K562 (cell line): Measurements from ENCODE around the gene CEACAM18. TPM values are rescaled to one million over a fixed set of nuclear protein-coding genes. Genes with fewer than 3 reads are reported as not detected.
A peak's percentile ranks its signal among the peaks of the same experiment; 100 is the strongest.

Experiments
- ATF7 ChIP-seq: fragments of 450-650 bp; IDR thresholded peaks from 2 replicates; pipeline ENCODE4 v1.7.1; 2014; ENCODE audit warnings: mild to moderate bottlenecking, moderate library complexity
- CBFA2T2 ChIP-seq: fragments of 450-650 bp; conservative IDR thresholded peaks from 2 replicates; pipeline ENCODE4 v1.6.1; 2017; ENCODE audit warnings: mild to moderate bottlenecking
- CC2D1A ChIP-seq: fragments of 450-650 bp; IDR thresholded peaks from 2 replicates; pipeline ENCODE4 v1.6.1; 2017; ENCODE audit warnings: mild to moderate bottlenecking
- EP300 ChIP-seq: IDR thresholded peaks from 2 replicates; pipeline ENCODE4 v1.6.1; 2012; ENCODE audit warnings: low read length, improper control_type of control experiment
- HCFC1 ChIP-seq: IDR thresholded peaks from 2 replicates; pipeline ENCODE4 v1.6.1; 2012; ENCODE audit warnings: low read depth, low read length, improper control_type of control experiment
- L3MBTL2 ChIP-seq: fragments of 450-650 bp; IDR thresholded peaks from 2 replicates; pipeline ENCODE4 v1.6.1; 2016; ENCODE audit warnings: mild to moderate bottlenecking, moderate library complexity
- PCBP2 ChIP-seq: fragments of 200-400 bp; formaldehyde crosslinking; IDR thresholded peaks from 2 replicates; pipeline ENCODE4 v1.6.1; 2018; ENCODE audit warnings: low read length, low read depth, mild to moderate bottlenecking, moderate library complexity; ENCODE audit not compliant: poor library complexity, severe bottlenecking
- RBM39 ChIP-seq: fragments of 200-400 bp; formaldehyde crosslinking; optimal IDR thresholded peaks from 2 replicates; pipeline ENCODE3; 2018; ENCODE audit warnings: low read depth, low read length
- TEAD4 ChIP-seq, 2 experiments: sonication (generic) in 1 of 2; formaldehyde crosslinking in 1 of 2; IDR thresholded peaks; 2 replicates each; pipeline versions ENCODE4 v1.6.1 to v1.8.0; 2012 to 2022; ENCODE audit warnings: borderline replicate concordance in 1 of 2, inconsistent platforms in 1 of 2, low read length in 1 of 2, mild to moderate bottlenecking in 1 of 2, missing genetic modification reagents in 1 of 2
- XRCC5 ChIP-seq: fragments of 200-400 bp; formaldehyde crosslinking; IDR thresholded peaks from 2 replicates; pipeline ENCODE4 v1.6.1; 2017; ENCODE audit warnings: low read depth, mild to moderate bottlenecking, low read length
- ZNF197 ChIP-seq: fragments of 200-800 bp; sonication (Bioruptor generic); IDR thresholded peaks from 2 replicates; pipeline ENCODE4 v1.6.1; 2016; ENCODE audit warnings: low read depth, missing genetic modification characterization, missing compliant biosample characterization
- polyA plus RNA-seq, 8 experiments: library from polyadenylated mRNA; depleted of rRNA in 4 of 8; stranded (reverse) in 5 of 8; unstranded in 3 of 8; fragments of >200 nt; fragmentation: Nextera tagmentation in 2 of 8; fragmentation: Illumina TruSeq in 1 of 8; extraction: Ambion mirVana in 2 of 8; extraction: Trizol in 1 of 8; gene quantifications; 2 replicates each; pipeline versions ENCODE4 v1.2.1 to v1.2.3, GENCODE V29; 2011 to 2014; ENCODE audit warnings: inconsistent platforms in 1 of 8, missing spikeins in 1 of 8
- total RNA-seq, 7 experiments: library from RNA; depleted of rRNA in 6 of 7; stranded (reverse); fragments of >200 nt in 6 of 7; fragmentation: Illumina TruSeq in 2 of 7; extraction: Trizol in 2 of 7; gene quantifications; 2 replicates each; pipeline versions ENCODE4 v1.2.1 to v1.2.3, GENCODE V29; 2011 to 2021; ENCODE audit warnings: low replicate concordance in 1 of 7
- TF ChIP-seq, protein P1 (sequence below): IDR thresholded peaks from 3 replicates; pipeline ENCODE4 v1.6.1; 2011; ENCODE audit warnings: borderline replicate concordance, mild to moderate bottlenecking, moderate library complexity; ENCODE audit not compliant: insufficient read length; ENCODE audit errors: extremely low read depth
- TF ChIP-seq, protein P2 (sequence below): fragments of 450-650 bp; formaldehyde crosslinking; IDR thresholded peaks from 2 replicates; pipeline ENCODE4 v1.4.0; 2020; ENCODE audit warnings: mild to moderate bottlenecking, moderate library complexity
- TF ChIP-seq, protein P3 (sequence below): fragments of 450-650 bp; IDR thresholded peaks from 2 replicates; pipeline ENCODE4 v1.6.1; 2017; ENCODE audit warnings: antibody characterized with exemption, mild to moderate bottlenecking
- TF ChIP-seq, protein P4 (sequence below), 3 experiments: IDR thresholded peaks in 2 of 3; conservative IDR thresholded peaks in 1 of 3; 2 replicates each; pipeline ENCODE4 v1.5.1; 2011 to 2012; ENCODE audit warnings: low read length in 3 of 3, mild to moderate bottlenecking in 3 of 3, control low read depth in 2 of 3, improper control_type of control experiment in 1 of 3, inconsistent platforms in 1 of 3, low read depth in 1 of 3, mixed read lengths in 1 of 3, moderate library complexity in 1 of 3; ENCODE audit not compliant: insufficient read depth in 2 of 3

Gene CEACAM18
- total and polyA plus RNA-seq, 9 of the 15 experiments (the other 6 are each of a cell fraction or from before 2014, with no cell fraction given) = 0.08 to 0.24 (median 0.15) TPM; not detected in 3

DNA sequence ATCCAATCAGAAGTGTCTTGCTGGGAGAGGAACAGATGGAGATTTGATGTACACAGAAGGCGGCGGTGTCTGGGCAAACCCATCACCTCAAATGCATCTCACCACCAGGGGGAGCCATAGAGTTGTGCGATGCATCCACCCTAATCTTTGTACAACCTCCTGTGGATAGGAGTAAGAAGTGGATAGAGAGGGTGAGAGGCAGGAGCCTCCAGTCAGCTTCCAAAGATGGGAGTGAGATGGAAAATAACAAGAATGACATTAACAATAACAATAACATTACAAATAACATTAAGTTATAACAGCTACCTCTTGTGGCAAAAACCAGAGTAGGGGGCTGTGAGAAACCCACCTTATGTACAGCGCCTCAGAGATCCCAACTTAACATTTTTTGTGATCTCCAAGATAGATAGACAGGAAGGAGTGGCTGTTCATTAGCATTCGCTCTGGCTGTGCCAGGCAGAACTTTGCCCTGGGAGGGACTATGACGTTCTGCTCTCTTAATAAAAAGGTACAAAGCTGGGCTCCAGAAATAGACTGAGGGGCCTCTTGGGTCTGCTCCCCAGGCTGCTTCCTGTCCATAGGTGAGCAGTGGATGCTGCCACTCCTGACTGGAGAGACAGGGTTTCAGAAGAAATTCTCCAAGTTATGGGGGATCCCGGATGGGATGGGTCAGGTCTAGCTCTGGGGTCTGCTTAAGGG, 5.2 kb upstream of the CEACAM18 start (continued):
- TF ChIP-seq, protein P1, sequence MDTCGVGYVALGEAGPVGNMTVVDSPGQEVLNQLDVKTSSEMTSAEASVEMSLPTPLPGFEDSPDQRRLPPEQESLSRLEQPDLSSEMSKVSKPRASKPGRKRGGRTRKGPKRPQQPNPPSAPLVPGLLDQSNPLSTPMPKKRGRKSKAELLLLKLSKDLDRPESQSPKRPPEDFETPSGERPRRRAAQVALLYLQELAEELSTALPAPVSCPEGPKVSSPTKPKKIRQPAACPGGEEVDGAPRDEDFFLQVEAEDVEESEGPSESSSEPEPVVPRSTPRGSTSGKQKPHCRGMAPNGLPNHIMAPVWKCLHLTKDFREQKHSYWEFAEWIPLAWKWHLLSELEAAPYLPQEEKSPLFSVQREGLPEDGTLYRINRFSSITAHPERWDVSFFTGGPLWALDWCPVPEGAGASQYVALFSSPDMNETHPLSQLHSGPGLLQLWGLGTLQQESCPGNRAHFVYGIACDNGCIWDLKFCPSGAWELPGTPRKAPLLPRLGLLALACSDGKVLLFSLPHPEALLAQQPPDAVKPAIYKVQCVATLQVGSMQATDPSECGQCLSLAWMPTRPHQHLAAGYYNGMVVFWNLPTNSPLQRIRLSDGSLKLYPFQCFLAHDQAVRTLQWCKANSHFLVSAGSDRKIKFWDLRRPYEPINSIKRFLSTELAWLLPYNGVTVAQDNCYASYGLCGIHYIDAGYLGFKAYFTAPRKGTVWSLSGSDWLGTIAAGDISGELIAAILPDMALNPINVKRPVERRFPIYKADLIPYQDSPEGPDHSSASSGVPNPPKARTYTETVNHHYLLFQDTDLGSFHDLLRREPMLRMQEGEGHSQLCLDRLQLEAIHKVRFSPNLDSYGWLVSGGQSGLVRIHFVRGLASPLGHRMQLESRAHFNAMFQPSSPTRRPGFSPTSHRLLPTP = no peak
- TF ChIP-seq L3MBTL2 = 0 out of 2 replicates have a peak, but pooled peaks have one; percentile 44
- TF ChIP-seq, protein P2, sequence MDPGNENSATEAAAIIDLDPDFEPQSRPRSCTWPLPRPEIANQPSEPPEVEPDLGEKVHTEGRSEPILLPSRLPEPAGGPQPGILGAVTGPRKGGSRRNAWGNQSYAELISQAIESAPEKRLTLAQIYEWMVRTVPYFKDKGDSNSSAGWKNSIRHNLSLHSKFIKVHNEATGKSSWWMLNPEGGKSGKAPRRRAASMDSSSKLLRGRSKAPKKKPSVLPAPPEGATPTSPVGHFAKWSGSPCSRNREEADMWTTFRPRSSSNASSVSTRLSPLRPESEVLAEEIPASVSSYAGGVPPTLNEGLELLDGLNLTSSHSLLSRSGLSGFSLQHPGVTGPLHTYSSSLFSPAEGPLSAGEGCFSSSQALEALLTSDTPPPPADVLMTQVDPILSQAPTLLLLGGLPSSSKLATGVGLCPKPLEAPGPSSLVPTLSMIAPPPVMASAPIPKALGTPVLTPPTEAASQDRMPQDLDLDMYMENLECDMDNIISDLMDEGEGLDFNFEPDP = no peak
- 0 out of 2 replicates have a peak, but pooled peaks have one; percentile 7 for TF ChIP-seq CBFA2T2
- TF ChIP-seq, protein P3, sequence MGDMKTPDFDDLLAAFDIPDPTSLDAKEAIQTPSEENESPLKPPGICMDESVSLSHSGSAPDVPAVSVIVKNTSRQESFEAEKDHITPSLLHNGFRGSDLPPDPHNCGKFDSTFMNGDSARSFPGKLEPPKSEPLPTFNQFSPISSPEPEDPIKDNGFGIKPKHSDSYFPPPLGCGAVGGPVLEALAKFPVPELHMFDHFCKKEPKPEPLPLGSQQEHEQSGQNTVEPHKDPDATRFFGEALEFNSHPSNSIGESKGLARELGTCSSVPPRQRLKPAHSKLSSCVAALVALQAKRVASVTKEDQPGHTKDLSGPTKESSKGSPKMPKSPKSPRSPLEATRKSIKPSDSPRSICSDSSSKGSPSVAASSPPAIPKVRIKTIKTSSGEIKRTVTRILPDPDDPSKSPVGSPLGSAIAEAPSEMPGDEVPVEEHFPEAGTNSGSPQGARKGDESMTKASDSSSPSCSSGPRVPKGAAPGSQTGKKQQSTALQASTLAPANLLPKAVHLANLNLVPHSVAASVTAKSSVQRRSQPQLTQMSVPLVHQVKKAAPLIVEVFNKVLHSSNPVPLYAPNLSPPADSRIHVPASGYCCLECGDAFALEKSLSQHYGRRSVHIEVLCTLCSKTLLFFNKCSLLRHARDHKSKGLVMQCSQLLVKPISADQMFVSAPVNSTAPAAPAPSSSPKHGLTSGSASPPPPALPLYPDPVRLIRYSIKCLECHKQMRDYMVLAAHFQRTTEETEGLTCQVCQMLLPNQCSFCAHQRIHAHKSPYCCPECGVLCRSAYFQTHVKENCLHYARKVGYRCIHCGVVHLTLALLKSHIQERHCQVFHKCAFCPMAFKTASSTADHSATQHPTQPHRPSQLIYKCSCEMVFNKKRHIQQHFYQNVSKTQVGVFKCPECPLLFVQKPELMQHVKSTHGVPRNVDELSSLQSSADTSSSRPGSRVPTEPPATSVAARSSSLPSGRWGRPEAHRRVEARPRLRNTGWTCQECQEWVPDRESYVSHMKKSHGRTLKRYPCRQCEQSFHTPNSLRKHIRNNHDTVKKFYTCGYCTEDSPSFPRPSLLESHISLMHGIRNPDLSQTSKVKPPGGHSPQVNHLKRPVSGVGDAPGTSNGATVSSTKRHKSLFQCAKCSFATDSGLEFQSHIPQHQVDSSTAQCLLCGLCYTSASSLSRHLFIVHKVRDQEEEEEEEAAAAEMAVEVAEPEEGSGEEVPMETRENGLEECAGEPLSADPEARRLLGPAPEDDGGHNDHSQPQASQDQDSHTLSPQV = peak; percentile 79
- no peak for TF ChIP-seq PCBP2
- 0 out of 2 replicates have a peak, but pooled peaks have one; percentile 34 for TF ChIP-seq EP300
- 0 out of 2 replicates have a peak, but pooled peaks have one; percentile 19 for TF ChIP-seq TEAD4 (IDR thresholded peaks at IDR 0.05; ENCODE audit: low read length)
- no peak for TF ChIP-seq TEAD4 (CRISPR knock-in tag; IDR thresholded peaks at IDR 0.05; ENCODE audit: borderline replicate concordance)
- 0 out of 2 replicates have a peak, but pooled peaks have one; percentile 23 for TF ChIP-seq HCFC1
- 0 out of 2 replicates have a peak, but pooled peaks have one; percentile 21 for TF ChIP-seq ATF7
- TF ChIP-seq RBM39 = no peak
- TF ChIP-seq, protein P4, sequence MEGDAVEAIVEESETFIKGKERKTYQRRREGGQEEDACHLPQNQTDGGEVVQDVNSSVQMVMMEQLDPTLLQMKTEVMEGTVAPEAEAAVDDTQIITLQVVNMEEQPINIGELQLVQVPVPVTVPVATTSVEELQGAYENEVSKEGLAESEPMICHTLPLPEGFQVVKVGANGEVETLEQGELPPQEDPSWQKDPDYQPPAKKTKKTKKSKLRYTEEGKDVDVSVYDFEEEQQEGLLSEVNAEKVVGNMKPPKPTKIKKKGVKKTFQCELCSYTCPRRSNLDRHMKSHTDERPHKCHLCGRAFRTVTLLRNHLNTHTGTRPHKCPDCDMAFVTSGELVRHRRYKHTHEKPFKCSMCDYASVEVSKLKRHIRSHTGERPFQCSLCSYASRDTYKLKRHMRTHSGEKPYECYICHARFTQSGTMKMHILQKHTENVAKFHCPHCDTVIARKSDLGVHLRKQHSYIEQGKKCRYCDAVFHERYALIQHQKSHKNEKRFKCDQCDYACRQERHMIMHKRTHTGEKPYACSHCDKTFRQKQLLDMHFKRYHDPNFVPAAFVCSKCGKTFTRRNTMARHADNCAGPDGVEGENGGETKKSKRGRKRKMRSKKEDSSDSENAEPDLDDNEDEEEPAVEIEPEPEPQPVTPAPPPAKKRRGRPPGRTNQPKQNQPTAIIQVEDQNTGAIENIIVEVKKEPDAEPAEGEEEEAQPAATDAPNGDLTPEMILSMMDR (IDR thresholded peaks at IDR 0.05 in 2 of 3, conservative IDR thresholded peaks at IDR 0.05 in 1 of 3; ENCODE audit: insufficient read depth in 2 of 3, low read depth in 1 of 3, low read length in 3 of 3) = peak; percentile 93 to 98 (median 93)
- TF ChIP-seq ZNF197 (CRISPR knock-in tag) = no peak
- peak; percentile 47; the same call in 1 of the 2 replicates for TF ChIP-seq XRCC5
- peak; percentile 80; the same call in 1 of the 2 replicates for TF ChIP-seq CC2D1A
